Occipital lobe (tissue), 2 donors: Measurements from ENCODE around the gene SEBOX. TPM values are rescaled to one million over a fixed set of nuclear protein-coding genes. Genes with fewer than 3 reads are reported as not detected.

Experiments
- DNase-seq: peaks from one replicate; lab custom pipeline; 2025; lab: John Stamatoyannopoulos, UW
- total RNA-seq: library from RNA; depleted of rRNA; stranded (reverse); fragments of >200 nt; gene quantifications from one replicate; pipeline ENCODE4 v1.2.3, GENCODE V29; 2014

Gene SEBOX
- total RNA-seq, 1 donor from 2014 or later, result not detected

DNA sequence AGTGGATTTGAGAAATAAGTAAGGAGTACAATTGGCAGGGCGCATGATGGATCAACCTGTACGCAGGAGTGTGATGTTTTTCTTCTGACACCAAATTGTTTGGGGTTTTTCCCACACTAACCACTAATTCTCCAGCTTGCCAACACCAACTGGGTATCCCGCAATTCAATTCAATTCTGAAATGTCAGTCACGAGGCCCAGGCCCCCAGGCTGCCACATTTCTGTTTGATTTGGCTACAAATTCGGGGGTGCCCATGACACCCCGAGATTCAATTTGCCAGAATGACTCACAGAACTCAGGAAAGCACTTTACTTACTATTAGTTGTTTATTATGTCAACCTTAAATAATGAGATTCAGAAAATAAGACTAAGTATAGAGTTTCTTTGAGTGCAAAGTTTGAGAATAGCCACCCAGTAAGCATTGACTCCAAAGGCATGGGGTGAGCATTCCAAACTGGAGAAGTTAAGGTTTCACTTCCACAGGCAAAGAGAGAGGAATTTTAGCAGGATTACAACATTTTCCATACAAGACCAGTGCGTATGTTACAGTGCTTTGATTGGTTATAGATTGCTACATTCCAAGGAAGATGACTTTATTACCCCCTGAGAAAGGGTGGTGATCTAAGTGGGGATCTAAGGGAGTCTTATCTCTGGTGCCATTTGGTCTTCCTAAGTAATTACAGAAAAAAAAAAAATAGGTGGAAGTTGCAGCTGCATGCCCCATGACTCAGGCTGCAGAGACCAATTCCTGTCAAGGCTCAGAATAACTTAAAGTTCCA lies 29.5 kb upstream of the SEBOX start:
- DNase-seq, result no peak

DNA sequence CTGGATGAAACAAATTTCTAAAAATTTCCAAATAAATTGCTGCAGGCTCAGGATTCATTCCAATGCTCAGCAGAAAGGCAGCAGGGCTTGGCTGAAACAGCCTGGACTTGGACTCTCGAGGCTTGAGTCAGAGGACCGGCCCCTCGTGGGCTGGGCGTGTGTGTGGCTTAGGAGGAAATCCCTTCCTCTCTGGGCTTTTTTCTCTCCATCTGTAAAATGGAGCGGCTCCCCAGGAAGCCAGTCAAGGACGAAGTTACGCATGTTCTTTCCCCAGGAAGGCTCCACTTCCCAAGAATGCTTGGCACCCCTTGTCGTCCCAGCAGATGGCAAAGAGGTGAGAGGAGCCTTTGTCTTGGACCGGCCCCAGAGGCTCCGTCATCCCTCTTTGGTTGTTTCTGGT lies 27.5 kb upstream of the SEBOX start:
- DNase-seq, result no peak

DNA sequence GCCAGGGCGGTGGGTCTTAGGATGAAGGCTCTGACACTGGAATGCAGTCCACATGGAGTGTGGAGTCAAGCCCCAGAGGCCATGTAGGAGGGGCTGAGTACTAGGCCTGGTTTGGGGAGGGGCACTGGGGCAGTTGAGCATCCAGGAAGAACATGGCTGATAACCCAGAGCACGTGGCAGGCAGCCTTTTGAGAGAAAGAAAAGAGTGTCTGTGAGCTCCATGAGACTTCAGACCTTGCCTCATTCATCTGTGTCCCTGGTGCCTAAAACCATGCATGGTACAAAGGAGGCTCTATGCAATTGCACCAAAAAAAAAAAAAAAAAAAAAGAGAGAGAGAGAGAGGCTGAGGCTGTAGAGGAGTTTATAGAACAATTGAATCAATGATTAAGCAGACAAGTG lies 26.4 kb upstream of the SEBOX start:
- DNase-seq, result no peak

DNA sequence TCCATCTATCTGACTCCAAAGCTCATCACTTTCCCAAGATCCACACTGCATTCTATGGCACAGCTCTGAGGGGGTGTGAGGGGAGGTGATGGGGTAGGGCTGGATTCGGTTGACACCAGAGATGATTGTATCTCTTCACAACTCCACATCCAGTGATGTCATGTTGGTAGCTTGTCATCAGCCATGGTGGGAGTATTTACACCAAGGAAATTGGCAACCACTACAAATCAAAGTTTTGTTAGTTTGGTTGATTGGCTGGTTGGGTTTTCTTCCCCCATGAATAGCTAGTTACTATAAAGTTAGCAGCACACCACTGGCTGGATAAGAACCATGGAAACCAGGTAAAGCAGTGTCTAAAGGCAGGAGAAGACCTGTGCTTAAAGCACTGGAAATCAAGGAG lies 26.0 kb upstream of the SEBOX start:
- DNase-seq, result no peak

DNA sequence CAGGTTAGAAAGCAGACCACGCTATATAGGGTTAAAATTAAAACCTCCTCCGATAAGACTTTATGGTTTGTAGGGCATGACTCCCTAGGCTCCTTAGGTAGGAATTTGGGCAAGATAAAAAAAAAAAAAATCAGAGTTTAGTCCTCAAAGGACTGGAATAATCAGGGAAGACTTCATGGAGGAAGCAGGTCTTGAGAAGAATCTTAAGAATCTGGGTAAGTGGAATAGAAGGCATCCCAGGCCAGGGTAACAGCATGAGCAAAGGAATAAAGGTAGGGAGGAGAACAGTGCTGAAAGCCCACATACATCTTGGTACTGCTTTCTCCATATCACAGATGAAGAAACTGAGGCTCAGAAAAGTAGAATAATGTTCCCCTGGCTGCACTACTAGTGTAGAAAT lies 25.6 kb upstream of the SEBOX start:
- DNase-seq, result no peak

DNA sequence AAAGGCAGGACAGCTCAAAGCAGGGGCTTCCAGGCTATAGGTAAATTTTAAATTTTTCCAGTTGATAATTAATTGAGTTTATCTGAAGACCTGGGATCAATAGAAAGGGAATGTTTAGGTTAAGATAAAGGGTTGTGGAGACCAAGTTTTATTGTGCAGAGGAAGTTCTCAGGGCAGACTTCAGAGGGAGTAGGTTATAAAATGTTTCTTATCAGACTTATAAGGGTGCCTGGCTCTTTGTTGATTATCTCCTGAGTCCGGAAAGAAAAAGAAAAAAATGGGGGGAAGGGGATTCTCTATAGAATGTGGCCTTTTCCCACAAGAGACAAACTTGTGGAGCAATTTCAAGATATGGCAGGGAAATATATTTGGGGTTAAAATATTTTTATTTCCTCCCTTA lies 25.1 kb upstream of the SEBOX start:
- DNase-seq, result no peak

DNA sequence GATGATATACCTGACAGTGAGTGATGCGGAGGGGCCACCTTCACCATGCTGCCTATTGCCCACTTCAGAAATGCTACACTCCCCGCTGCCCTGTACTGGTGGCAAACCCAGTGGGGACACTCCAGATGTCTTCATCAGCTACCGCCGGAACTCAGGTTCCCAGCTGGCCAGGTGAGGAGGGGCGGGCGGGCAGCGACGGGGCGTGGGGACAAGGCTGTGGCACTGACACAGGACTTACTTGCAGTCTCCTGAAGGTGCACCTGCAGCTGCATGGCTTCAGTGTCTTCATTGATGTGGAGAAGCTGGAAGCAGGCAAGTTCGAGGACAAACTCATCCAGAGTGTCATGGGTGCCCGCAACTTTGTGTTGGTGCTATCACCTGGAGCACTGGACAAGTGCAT lies 23.1 kb upstream of the SEBOX start:
- no peak for DNase-seq

DNA sequence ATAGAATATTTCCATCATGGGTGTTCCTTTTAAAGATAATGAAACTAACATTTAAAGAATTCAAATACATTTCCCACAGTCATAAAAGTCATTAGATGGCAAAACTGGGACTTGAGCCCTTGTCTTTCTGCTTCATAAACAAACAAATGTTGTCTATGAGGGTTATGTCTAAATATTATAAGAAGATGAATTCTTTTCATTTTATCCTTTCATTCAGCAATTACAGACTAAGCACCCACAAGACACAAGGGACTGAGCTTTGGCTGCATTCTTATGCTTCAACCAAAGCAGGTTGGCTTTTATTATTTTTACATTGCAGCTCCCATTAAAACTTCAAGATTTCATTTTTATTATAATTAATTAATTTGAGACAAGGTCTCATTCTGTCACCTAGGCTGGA lies 21.4 kb upstream of the SEBOX start:
- DNase-seq, result no peak

DNA sequence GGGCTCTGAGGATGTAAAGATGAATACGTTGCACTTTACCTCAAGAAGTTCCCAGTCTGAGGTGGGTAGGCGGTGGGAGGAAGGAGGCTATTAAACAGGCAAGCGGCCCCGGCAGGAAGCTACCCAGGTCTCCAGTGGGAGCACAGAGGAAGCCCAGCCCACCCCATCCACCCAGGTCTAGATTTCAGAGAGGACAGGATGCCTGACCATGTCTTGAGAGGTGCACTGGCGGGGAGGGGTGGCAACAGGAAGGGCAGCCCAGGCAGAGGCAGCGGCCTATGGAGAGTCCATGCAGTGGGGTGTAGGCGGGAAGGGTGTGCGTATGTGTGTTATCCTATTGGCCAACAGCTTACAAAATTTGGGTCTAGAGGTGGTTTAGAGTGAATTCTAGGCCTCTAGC lies 20.4 kb upstream of the SEBOX start:
- DNase-seq, result no peak

DNA sequence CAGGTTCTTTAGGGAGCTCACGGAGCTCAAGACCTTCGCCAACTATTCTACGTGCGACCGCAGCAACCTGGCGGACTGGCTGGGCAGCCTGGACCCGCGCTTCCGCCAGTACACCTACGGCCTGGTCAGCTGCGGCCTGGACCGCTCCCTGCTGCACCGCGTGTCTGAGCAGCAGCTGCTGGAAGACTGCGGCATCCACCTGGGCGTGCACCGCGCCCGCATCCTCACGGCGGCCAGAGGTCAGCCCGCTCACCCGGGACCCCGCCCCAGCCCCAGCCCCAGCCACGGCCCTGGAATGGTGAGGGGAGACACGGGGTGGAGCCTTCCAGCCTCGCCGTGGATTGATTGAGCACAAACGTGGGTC lies 20.0 kb upstream of the SEBOX start:
- no peak for DNase-seq

DNA sequence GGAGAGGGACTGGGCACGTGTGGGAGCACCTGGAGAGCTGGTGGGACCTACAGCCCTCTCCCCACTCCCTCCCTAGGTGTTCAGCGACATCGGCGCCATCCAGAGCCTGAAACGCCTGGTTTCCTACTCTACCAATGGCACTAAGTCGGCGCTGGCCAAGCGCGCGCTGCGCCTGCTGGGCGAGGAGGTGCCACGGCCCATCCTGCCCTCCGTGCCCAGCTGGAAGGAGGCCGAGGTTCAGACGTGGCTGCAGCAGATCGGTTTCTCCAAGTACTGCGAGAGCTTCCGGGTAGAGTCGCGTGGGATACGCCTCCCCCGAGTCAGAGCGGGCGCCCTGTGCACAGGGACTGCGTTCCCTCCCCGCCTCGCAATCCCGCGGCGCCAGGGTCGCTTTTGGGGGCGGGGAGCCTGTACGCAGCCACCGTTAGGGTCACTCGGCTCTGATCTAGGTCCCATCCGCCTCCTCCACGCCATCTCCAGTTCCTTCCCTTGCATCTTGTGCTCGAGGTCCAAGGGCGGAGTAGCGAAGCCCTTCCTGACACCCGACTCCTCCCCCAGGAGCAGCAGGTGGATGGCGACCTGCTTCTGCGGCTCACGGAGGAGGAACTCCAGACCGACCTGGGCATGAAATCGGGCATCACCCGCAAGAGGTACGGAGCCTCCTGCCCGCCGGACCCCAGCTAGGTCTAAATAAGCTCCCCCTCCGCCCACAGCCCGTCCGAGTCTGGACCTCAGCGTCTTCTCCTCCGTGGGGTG lies 19.5 kb upstream of the SEBOX start:
- DNase-seq, result no peak

DNA sequence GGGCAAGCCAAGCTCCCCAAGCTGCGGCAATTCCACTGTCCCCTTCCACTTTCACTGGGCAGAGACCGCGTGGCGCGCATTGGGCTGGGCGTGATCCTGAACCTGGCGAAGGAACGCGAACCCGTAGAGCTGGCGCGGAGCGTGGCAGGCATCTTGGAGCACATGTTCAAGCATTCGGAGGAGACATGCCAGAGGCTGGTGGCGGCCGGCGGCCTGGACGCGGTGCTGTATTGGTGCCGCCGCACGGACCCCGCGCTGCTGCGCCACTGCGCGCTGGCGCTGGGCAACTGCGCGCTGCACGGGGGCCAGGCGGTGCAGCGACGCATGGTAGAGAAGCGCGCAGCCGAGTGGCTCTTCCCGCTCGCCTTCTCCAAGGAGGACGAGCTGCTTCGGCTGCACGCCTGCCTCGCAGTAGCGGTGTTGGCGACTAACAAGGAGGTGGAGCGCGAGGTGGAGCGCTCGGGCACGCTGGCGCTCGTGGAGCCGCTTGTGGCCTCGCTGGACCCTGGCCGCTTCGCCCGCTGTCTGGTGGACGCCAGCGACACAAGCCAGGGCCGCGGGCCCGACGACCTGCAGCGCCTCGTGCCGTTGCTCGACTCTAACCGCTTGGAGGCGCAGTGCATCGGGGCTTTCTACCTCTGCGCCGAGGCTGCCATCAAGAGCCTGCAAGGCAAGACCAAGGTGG lies 16.3 kb upstream of the SEBOX start:
- DNase-seq, result no peak

DNA sequence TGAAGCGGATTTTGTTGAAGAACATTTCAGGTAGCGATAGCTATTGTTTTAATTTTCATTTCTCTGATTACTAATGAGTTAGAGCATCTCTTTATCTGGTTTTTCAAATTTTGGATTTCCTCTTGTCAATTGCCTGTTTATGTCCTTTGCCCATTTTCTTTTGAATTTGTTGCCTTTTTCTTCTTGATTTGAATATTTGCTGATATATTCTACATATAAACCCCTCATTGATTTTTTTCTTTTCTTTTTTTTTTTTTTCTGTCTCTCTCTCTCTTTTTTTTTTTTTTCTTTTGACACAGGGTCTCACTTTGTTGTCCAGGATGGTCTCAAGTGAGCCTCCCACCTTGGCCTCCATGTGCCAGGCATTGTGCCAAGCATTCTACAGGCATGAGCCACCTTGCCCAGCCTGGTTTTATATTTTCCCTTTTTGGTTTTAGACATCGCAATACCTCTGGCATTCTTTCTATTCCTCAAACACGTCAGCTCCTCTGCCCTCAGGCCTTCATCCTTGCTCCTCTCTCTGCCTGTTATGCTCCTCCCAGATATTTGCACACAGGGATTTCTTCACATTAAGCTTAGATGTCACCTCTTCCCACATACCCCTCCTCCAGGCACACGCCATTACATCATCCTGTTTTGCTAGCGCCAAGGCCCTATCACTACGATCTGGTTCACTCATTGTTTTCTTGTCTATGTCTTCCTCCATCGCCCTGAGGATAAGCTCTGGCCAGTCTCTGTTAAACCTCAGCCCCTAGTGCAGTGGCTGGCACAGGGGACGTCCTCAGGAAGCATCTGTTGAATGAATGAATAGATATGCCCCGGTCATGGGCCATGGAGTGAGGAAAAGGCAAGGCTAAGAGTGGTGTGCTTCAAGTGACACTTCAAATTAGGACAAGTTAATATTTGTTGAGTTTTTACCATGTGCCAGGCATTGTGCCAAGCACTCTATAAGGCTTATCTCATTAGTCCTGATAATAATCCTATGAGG lies 15.1 kb upstream of the SEBOX start:
- no peak for DNase-seq

DNA sequence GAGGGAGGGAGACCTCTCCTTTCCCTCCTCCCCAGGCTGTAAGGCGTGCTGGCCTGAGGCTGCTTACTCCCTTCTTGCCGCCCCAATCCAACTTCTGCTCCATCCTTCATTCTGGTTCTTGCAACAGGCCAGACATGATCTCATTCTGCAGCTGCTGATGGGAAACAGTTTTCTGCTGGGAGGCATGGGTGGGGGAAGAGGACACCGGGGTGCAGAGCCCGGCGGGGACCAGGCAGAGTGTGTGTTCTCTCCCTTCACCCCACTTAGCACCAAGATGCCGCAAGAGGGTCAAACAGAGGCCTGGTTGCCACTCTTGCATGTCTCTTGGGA lies 7.9 kb upstream of the SEBOX start:
- no peak for DNase-seq

DNA sequence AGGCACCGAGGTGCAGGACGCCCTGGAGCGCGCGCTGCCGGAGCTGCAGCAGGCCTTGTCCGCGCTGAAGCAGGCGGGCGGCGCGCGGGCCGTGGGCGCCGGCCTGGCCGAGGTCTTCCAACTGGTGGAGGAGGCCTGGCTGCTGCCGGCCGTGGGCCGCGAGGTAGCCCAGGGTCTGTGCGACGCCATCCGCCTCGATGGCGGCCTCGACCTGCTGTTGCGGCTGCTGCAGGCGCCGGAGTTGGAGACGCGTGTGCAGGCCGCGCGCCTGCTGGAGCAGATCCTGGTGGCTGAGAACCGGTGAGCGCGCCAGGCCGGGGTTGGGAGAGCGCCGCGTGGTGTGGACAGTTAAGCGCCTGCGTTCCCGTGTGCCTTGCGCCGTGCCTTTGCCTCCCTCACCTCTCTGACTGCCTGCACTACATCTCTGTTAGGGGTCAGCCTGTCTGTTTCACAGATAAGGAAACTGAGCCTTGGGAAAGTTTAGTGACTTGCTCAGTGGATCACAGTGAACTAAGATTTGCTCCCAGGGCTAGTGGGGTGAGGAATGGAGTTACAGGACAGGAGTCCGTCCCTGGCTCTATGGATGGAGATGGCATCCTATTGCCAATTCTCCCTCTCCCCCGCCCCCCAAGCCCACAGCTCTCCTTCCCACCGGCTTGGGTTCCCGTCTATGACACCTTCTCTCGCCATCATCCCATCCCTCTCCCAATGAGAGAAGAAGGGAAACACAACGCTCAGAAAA lies 7.4 kb upstream of the SEBOX start:
- no peak for DNase-seq

DNA sequence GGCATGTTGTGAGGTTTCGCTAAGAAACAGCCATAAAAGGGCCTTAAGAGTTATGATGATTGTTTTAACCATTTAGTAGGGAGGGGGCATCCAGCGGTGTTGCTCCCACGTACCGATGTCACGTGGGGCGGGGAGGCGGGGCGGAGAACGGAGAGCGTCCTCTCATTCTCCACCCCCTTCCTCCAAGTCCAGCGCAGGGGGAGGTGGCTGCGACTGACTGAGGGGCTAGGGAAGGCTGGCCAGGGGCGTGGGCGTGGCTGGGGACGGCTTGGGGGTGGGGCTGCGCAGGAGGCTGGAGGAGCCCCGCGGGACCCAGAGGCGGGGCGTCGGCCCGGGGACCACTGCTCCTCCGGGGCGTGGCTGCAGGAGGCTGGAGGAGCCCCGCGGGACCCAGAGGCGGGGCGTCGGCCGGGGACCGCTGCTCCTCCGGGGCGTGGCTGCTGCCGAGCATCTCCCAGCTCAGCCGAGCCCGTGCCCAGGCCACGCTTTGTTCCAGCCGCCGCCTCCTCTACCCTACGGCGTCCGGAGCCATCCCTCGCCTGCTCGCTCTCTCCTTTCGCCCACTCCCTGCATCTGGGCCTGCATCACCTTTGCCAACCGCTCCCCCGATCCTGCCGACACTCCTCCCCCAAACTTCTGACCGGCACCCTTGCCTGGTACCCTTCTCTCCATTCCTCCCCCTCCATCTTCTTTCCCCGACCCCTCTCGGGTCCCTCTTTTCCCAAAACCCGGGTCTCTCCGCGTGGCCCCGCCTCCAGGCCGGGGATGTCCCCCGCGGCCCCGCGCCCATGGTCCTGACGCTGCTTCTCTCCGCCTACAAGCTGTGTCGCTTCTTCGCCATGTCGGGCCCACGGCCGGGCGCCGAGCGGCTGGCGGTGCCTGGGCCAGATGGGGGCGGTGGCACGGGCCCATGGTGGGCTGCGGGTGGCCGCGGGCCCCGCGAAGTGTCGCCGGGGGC lies 6.5 kb upstream of the SEBOX start, which contains the start of gene SARM1:
Gene SARM1 (plus strand): TSS at position 450 of the 958 bp plus-strand sequence. CDS start 339 bp downstream, at position 789.
- DNase-seq, result peak; percentile 84

DNA sequence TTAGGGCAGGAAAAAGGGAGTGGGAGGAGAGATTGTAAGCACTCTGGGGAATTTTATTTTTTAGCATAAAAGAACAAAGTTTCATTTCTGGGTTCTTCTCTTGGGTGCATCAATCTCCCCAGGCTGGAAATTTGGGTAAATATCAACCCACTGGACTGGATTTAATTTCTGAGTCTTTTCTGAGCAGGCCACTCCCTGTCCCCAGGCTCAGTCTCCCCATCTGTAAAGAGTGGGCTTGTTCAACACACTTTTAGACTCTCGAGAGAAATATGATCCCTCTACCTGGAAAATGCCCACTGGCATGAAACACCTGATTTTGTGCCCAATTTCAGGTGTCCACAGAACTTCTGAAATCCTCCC lies 5.7 kb upstream of the SEBOX start:
- no peak for DNase-seq

DNA sequence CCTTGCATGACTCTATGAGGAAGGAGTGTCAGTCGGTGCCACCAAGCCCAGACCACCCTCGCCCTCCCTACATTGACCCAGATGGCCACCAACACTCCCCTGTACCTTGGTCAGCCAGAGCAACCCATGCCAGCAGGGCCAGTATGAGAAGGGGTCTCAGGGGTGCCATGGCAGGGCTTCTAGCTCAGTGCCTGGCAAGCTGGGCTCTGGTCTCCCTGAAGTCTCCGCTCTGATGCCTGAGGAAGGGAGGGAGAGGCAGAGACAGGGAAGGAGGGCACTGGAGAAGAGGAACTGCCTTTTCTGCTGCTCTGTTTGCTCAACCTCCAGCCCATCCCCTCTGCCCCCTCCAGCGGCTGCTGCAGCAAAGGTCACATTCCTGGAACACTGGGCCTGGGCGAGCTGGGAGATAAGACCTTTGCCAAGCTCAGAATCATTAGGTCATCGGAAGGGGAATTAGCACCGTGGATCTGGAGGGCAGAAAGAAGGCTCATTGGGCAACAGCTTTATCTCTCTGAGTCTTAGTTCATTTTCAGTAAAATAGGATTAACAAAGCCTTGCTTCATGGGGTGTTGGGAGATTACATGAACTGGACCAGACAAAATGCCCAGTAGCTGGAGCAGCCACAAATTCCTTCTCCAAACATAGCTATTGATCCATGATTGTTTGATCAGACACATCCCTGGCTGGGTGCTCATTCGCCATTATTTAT lies 5.2 kb upstream of the SEBOX start, which contains the start of gene VTN:
Gene VTN (minus strand): TSS at position 273 of the 709 bp plus-strand sequence. CDS start 104 bp downstream, at position 169.
- no peak for DNase-seq

DNA sequence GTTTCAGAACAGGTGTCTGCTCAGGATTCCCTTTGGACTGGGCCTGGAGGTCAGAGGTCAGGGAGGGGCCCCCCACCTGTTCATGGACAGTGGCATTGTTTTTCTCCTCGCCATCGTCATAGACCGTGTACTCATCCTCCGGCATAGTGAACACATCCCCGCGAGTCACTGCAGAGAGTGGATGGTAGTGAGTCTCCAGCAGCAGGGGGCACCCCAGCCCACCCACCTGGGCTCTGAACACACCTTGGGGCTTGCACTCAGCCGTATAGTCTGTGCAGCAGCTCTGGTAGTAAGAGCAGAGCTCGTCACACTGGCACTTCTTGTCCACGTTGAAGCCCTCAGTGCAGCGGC lies 4.7 kb upstream of the SEBOX start:
- no peak for DNase-seq
